Stimulated activated CD8-positive, alpha-beta memory T cell treated with anti-CD3 and anti-CD28 coated beads, Interleukin-15, amount 100 ng/mL, for 48 hours (primary cell): ENCODE data around the gene SMAD2.
"Not testable (repeated sequence)": the region's sequence is repeated elsewhere in the genome, so short reads cannot be mapped to it uniquely, and the experiment has no call there.

Source experiments
- DNase-seq, 2 donors: peaks; one replicate each; pipeline ENCODE4 v3.0.0-alpha.2; 2020; ENCODE audit warnings: low read depth in 2 of 2

SMAD2 gene

GRCh38 chr18:47844828-47845498 is 85.5 kb downstream of the SMAD2 start:
- DNase-seq = no peak

- DNase-seq = no peak
Observed at GRCh38 chr18:47842836-47843235, 87.6 kb downstream of the SMAD2 start.

- DNase-seq = no peak
Observed at GRCh38 chr18:47838396-47838795, 92.1 kb downstream of the SMAD2 start.

- DNase-seq = no peak
Observed at GRCh38 chr18:47832348-47832747, 98.1 kb downstream of the SMAD2 start.

GRCh38 chr18:47831351-47831750 is 99.1 kb downstream of the SMAD2 start:
- DNase-seq = no peak

GRCh38 chr18:47830772-47831171 is 99.7 kb downstream of the SMAD2 start:
- DNase-seq = no peak

- DNase-seq = no peak
Observed at GRCh38 chr18:47829831-47830230, 100.6 kb downstream of the SMAD2 start.

- not testable (repeated sequence) for DNase-seq
Observed at GRCh38 chr18:47828031-47828430, 102.4 kb downstream of the SMAD2 start.

- DNase-seq = no peak
Observed at GRCh38 chr18:47826157-47827074, 104.0 kb downstream of the SMAD2 start.

- DNase-seq = no peak
Observed at GRCh38 chr18:47821314-47821713, 109.1 kb downstream of the SMAD2 start.

GRCh38 chr18:47817795-47818077 is 112.7 kb downstream of the SMAD2 start:
- DNase-seq = no peak

GRCh38 chr18:47817017-47817794 is 113.3 kb downstream of the SMAD2 start:
- no peak for DNase-seq

- no peak for DNase-seq
Observed at GRCh38 chr18:47815486-47816270, 114.8 kb downstream of the SMAD2 start.

- no peak for DNase-seq
Observed at GRCh38 chr18:47809420-47809819, 121.0 kb downstream of the SMAD2 start.

GRCh38 chr18:47802802-47803201 is 127.7 kb downstream of the SMAD2 start:
- no peak for DNase-seq

GRCh38 chr18:47801817-47802216 is 128.6 kb downstream of the SMAD2 start:
- no peak for DNase-seq

GRCh38 chr18:47800756-47801155 is 129.7 kb downstream of the SMAD2 start:
- no peak for DNase-seq

GRCh38 chr18:47800248-47800647 is 130.2 kb downstream of the SMAD2 start:
- DNase-seq = no peak

- DNase-seq = no peak
Observed at GRCh38 chr18:47799376-47799775, 131.1 kb downstream of the SMAD2 start.

- no peak for DNase-seq
Observed at GRCh38 chr18:47798366-47798765, 132.1 kb downstream of the SMAD2 start.

- no peak for DNase-seq
Observed at GRCh38 chr18:47797126-47797525, 133.3 kb downstream of the SMAD2 start.

GRCh38 chr18:47795434-47795814 is 135.0 kb downstream of the SMAD2 start:
- DNase-seq = no peak
